ENCODE data around the gene FBXL15. TPM values are rescaled to one million over a fixed set of nuclear protein-coding genes. Genes with fewer than 3 reads are reported as not detected.

The FBXL15 gene
- total RNA-seq, 1 donor from 2014 or later, result 16.6 TPM

DNA sequence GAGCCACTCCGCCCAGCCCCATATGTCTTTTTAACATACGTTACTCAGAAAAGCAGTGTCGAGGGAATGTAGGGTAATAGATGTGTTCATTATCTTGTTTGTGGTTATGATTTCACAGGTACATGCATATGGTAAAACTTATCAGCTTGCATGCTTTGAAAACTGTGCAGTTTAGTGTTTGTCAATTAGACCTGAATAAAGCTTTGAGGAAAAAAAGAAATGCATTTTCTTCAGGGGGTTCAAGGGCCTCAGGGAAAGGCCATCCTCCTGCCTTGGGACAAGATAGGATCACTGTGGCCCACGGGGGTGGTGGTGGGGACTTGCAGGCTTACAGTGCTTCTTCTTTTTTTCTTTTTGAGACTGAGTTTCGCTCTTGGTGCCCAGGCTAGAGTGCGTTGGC, 46.7 kb downstream of the FBXL15 start:
- ATAC-seq (no peak), DNase-seq (no peak)
- Histone ChIP-seq H3K4me3 (no peak overlapping the region), H3K27me3 (ENCODE audit: low read depth) (no peaks in the 10 kb centered on the region), H3K9me3 (no peaks in the 10 kb centered on the region), H3K4me1 (peaks cover 28% of the 10 kb centered on the region), H3K36me3 (peaks cover 22% of the 10 kb centered on the region), H3K27ac (no peak overlapping the region)
- no peak for TF ChIP-seq CTCF (IDR thresholded peaks at IDR 0.05)
- intact Hi-C loops (cut with DNase I), result no loop called here

DNA sequence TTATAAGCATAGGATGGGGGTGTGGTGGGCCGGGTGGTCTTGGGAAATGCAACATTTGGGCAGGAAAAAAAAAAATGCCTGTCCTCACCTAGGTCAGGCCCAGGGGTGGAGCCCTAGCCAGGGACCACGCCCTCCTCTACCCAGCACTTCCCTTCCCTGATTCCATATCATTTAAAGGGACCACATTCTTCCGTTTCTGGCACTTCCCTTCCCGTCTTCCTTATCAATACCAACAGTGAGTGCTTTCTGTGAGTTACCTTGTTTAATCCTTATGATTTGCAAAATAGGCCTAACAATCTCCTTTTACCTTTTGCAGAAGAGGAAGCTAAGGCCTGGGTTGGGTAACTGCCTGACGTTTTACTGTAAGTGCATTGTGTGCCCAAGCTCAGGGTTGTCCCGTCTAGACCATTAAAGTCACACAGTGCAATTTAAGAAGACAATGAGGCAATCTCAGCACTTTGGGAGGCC, 47.4 kb downstream of the FBXL15 start:
- peaks cover 22% of the 10 kb centered on the region for H3K4me1 ChIP-seq
- intact Hi-C loops (cut with DNase I), result no loop called here
- peak; percentile 62 for DNase-seq
- peak; percentile 53 to 69 for ATAC-seq
- no peaks in the 10 kb centered on the region for H3K9me3 ChIP-seq
- no peaks in the 10 kb centered on the region for H3K27me3 ChIP-seq (ENCODE audit: low read depth)
- no peak overlapping the region for H3K4me3 ChIP-seq
- peak overlapping the region; percentile 60 for H3K27ac ChIP-seq
- peaks cover 23% of the 10 kb centered on the region for H3K36me3 ChIP-seq
- TF ChIP-seq CTCF (IDR thresholded peaks at IDR 0.05), result no peak

DNA sequence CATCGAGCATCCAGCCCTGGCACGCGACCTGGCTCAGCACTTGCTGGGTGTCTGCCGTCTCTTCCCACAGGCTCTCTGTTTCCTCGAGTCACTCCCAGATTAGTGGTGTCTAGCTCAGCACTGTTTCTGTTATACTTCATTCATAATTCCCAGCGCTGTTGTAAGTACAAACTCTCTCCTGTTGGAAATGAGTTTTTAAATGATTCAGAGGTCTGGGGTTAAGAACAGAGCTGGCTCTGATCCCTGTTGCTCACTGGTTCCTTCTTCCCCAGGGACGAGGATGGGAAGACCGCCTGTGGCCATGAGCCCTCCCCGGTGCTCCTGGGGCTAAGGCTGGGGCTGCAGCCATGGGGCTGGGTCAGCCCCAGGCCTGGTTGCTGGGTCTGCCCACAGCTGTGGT, 48.0 kb downstream of the FBXL15 start:
- TF ChIP-seq CTCF (IDR thresholded peaks at IDR 0.05), result no peak
- Histone ChIP-seq H3K27me3 (ENCODE audit: low read depth) (no peaks in the 10 kb centered on the region), H3K4me1 (peaks cover 22% of the 10 kb centered on the region), H3K27ac (peak overlapping the region; percentile 60), H3K4me3 (no peak overlapping the region), H3K9me3 (no peaks in the 10 kb centered on the region), H3K36me3 (peaks cover 27% of the 10 kb centered on the region)
- DNase-seq (no peak), ATAC-seq (peak in 1 of 2 donors; percentile 7)
- intact Hi-C loops (cut with DNase I), result no loop called here

- DNase-seq, result no peak
These were observed 50.2 kb downstream of the FBXL15 start for GRCh38 chr10:102470579-102471546.

More at GRCh38 chr10:102470579-102471546, 50.2 kb downstream of the FBXL15 start:
- H3K4me3 ChIP-seq, result no peak overlapping the region
- H3K27me3 ChIP-seq (ENCODE audit: low read depth), result no peaks in the 10 kb centered on the region
- H3K27ac ChIP-seq, result no peak overlapping the region
- no peaks in the 10 kb centered on the region for H3K9me3 ChIP-seq
- intact Hi-C loops (cut with DNase I), result no loop called here
- H3K4me1 ChIP-seq, result peaks cover 22% of the 10 kb centered on the region
- no peak for TF ChIP-seq CTCF (IDR thresholded peaks at IDR 0.05)
- H3K36me3 ChIP-seq, result peaks cover 34% of the 10 kb centered on the region
- no peak for ATAC-seq

Small RNA genes within 50 kb of the gene (microRNA-seq; reads per million reads assigned to microRNA genes)
- gene MIR146B (ENCODE audit: borderline number of aligned reads), result 9,761 reads per million, percentile 96 among the genes with 10 or more reads in this experiment

Other genes with a start within 250 kb of the FBXL15 start
- 0.92 TPM for gene ELOVL3, start 194.5 kb upstream of the FBXL15 start, total RNA-seq
- gene PITX3, start 179.3 kb upstream of the FBXL15 start, total RNA-seq, result not detected
- 40.3 TPM for gene GBF1, start 175.3 kb upstream of the FBXL15 start, total RNA-seq
- gene NFKB2, start 25.1 kb upstream of the FBXL15 start, total RNA-seq, result 30.9 TPM
- gene PSD, start 2.1 kb upstream of the FBXL15 start, total RNA-seq, result 5.3 TPM
- gene CUEDC2, start 11.7 kb downstream of the FBXL15 start, total RNA-seq, result 41.2 TPM
- 5.7 TPM for gene C10orf95, start 30.7 kb downstream of the FBXL15 start, total RNA-seq
- gene ACTR1A, start 81.9 kb downstream of the FBXL15 start, total RNA-seq, result 88.0 TPM
- gene SUFU, start 83.1 kb downstream of the FBXL15 start, total RNA-seq, result 14.3 TPM
- gene TRIM8, start 223.6 kb downstream of the FBXL15 start, total RNA-seq, result 142 TPM

Data from lower lobe of right lung (tissue), 2 donors.